A549 (cell line): ENCODE measurements around the gene SEC31A.

ENCODE experiments used
- KDM5A ChIP-seq: fragments of 200-600 bp; sonication (generic); IDR thresholded peaks from 2 replicates; pipeline ENCODE4 v1.6.1; 2016; ENCODE audit warnings: antibody characterized with exemption, mild to moderate bottlenecking
- MAX ChIP-seq: IDR thresholded peaks from 2 replicates; pipeline ENCODE4 v1.6.1; 2012
- MYC ChIP-seq: IDR thresholded peaks from 2 replicates; pipeline ENCODE4 v1.6.1; 2012; ENCODE audit warnings: mild to moderate bottlenecking, inconsistent platforms, low read length, improper control_type of control experiment, borderline replicate concordance
- REST ChIP-seq: fragments of 200-600 bp; sonication (generic); IDR thresholded peaks from 2 replicates; pipeline ENCODE4 v1.6.1; 2016; ENCODE audit warnings: antibody characterized with exemption, mild to moderate bottlenecking, moderate library complexity
- SMC3 ChIP-seq: fragments of >200 bp; sonication (Bioruptor Twin); formaldehyde crosslinking; IDR thresholded peaks from 3 replicates; pipeline ENCODE4 v1.6.1; 2018; ENCODE audit warnings: inconsistent platforms
- SREBF2 ChIP-seq: fragments of 450-650 bp; IDR thresholded peaks from 2 replicates; pipeline ENCODE4 v1.6.1; 2014; ENCODE audit warnings: mild to moderate bottlenecking, moderate library complexity
- ZFP36 ChIP-seq: fragments of 450-650 bp; IDR thresholded peaks from 2 replicates; pipeline ENCODE4 v1.6.1; 2014; ENCODE audit warnings: borderline replicate concordance; ENCODE audit not compliant: partially characterized antibody
- TF ChIP-seq, protein P1 (sequence below): fragments of >200 bp; sonication (Bioruptor Twin); formaldehyde crosslinking; IDR thresholded peaks from 3 replicates; pipeline ENCODE4 v1.5.1; 2016
- TF ChIP-seq, protein P2 (sequence below): fragments of 450-650 bp; IDR thresholded peaks from 2 replicates; pipeline ENCODE4 v1.6.1; 2014; ENCODE audit warnings: antibody characterized with exemption
- TF ChIP-seq, protein P3 (sequence below): fragments of >200 bp; sonication (Bioruptor Twin); formaldehyde crosslinking; IDR thresholded peaks from 3 replicates; pipeline ENCODE4 v1.6.1; 2016

DNA sequence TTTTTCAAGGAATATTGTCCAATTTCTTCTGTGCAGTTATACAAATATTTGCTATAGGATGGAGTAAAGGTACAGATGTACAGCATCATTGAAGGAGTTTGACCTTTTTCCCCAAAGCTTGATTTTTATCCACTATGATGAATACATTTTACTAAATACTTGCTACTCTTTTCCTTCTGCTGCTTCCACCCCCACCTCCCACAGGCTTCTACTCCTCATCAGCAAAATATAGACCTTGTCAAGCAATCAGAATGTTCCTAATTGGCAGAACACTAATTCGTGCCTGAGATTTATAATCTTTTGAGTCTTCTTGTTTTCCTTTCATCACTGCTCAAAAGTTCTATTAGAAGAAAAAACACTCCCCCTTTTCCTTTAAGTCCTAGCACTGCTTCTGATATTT is 5.8 kb upstream of the SEC31A start:
- TF ChIP-seq MAX (no peak), SREBF2 (no peak), SMC3 (no peak), REST (no peak), KDM5A (no peak), MYC (no peak), ZFP36 (no peak)
- TF ChIP-seq, protein P1, sequence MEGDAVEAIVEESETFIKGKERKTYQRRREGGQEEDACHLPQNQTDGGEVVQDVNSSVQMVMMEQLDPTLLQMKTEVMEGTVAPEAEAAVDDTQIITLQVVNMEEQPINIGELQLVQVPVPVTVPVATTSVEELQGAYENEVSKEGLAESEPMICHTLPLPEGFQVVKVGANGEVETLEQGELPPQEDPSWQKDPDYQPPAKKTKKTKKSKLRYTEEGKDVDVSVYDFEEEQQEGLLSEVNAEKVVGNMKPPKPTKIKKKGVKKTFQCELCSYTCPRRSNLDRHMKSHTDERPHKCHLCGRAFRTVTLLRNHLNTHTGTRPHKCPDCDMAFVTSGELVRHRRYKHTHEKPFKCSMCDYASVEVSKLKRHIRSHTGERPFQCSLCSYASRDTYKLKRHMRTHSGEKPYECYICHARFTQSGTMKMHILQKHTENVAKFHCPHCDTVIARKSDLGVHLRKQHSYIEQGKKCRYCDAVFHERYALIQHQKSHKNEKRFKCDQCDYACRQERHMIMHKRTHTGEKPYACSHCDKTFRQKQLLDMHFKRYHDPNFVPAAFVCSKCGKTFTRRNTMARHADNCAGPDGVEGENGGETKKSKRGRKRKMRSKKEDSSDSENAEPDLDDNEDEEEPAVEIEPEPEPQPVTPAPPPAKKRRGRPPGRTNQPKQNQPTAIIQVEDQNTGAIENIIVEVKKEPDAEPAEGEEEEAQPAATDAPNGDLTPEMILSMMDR = no peak
- TF ChIP-seq, protein P2, sequence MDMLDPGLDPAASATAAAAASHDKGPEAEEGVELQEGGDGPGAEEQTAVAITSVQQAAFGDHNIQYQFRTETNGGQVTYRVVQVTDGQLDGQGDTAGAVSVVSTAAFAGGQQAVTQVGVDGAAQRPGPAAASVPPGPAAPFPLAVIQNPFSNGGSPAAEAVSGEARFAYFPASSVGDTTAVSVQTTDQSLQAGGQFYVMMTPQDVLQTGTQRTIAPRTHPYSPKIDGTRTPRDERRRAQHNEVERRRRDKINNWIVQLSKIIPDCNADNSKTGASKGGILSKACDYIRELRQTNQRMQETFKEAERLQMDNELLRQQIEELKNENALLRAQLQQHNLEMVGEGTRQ = no peak
- TF ChIP-seq, protein P3, sequence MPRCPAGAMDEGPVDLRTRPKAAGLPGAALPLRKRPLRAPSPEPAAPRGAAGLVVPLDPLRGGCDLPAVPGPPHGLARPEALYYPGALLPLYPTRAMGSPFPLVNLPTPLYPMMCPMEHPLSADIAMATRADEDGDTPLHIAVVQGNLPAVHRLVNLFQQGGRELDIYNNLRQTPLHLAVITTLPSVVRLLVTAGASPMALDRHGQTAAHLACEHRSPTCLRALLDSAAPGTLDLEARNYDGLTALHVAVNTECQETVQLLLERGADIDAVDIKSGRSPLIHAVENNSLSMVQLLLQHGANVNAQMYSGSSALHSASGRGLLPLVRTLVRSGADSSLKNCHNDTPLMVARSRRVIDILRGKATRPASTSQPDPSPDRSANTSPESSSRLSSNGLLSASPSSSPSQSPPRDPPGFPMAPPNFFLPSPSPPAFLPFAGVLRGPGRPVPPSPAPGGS = no peak
